SJSA1 (cell line): ENCODE data around the gene RIPK4. TPM values are rescaled to one million over a fixed set of nuclear protein-coding genes. Genes with fewer than 3 reads are reported as not detected.

Source experiments
- DNase-seq, 2 experiments: peaks; one replicate each; pipeline ENCODE4 v3.0.0-alpha.2; 2015 to 2020; ENCODE audit warnings: low spot score in 2 of 2, low read depth in 1 of 2
- H3K27ac ChIP-seq: fragments of 250-450 bp; sonication (Bioruptor Pico); 2 replicates; pipeline ENCODE4 v1.5.1; 2020; ENCODE audit warnings: mild to moderate bottlenecking, moderate library complexity
- H3K27me3 ChIP-seq: fragments of 250-450 bp; sonication (Bioruptor Pico); replicated peaks from 2 replicates; pipeline ENCODE4 v1.5.1; 2020; ENCODE audit warnings: mild to moderate bottlenecking, moderate library complexity
- H3K36me3 ChIP-seq: fragments of 250-450 bp; sonication (Bioruptor Pico); 2 replicates; pipeline ENCODE4 v1.5.1; 2020; ENCODE audit warnings: mild to moderate bottlenecking
- H3K4me1 ChIP-seq: fragments of 250-450 bp; sonication (Bioruptor Pico); replicated peaks from 2 replicates; pipeline ENCODE4 v1.6.1; 2021; ENCODE audit warnings: mild to moderate bottlenecking
- H3K4me3 ChIP-seq: fragments of 250-450 bp; sonication (Bioruptor Pico); 2 replicates; pipeline ENCODE4 v1.5.1; 2020; ENCODE audit warnings: mild to moderate bottlenecking
- H3K9me3 ChIP-seq: fragments of 250-450 bp; sonication (Bioruptor Pico); replicated peaks from 2 replicates; pipeline ENCODE4 v1.5.1; 2020; ENCODE audit warnings: mild to moderate bottlenecking
- total RNA-seq: library from RNA; depleted of rRNA; stranded (reverse); fragments of >200 nt; shearing (Covaris generic); gene quantifications from 2 replicates; pipeline ENCODE4 v1.2.3, GENCODE V29; 2014; rRNA removed

RIPK4 gene
- 0.47 and 1.7 TPM in 2 replicates for total RNA-seq

DNA sequence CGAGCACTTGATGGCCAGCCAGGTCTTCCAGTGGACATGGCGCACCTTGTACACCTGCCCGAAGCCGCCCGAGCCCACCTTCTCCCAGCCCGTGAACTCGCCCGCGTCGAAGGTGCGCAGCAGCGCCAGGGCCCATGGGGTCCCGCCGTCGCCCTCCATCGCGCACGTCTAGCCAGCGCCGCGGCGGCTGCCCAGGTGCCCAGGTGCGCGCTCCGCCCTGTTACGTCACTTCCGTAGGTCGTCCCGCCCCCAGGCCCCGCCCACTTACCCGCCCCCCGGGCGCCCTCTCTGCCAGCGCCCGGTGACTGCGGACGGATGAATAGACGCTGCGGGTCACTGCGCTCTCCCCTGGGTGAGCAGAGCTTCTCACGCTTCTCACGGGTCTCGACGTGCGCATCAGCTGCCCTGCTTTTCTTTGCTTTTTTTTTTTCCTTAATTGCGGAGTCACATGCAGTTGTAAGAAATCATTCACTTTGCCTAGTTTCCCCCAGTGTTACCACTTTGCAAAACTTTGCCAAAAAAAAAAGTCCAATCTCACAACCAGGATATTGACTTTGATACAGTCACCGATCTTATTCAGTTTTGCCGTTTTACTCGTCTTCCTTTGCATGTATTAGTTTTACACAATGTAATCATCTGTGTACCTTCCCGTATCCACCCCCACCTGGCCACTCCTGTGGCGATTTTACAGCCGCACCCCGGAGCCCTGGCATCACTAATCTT, at the start of gene RIPK4:
RIPK4 (minus strand) TSS at position 170 of the 723 bp plus-strand sequence; CDS start at position 159, 11 bp downstream.
- H3K9me3 ChIP-seq, result no peaks in the 10 kb centered on the region
- no peaks in the 10 kb centered on the region for H3K36me3 ChIP-seq
- DNase-seq, result no peak
- peaks cover 15% of the 10 kb centered on the region for H3K4me1 ChIP-seq
- no peak within 1 kb of the TSS; the same call in 1 of the 2 replicates for H3K27ac ChIP-seq
- H3K27me3 ChIP-seq, result no peaks in the 10 kb centered on the region
- peak within 1 kb of the TSS; percentile 39 for H3K4me3 ChIP-seq

- no peak overlapping the region for H3K4me3 ChIP-seq
- H3K27ac ChIP-seq, result no peak overlapping the region
- H3K36me3 ChIP-seq, result peaks cover 7% of the 10 kb centered on the region
- H3K4me1 ChIP-seq, result peaks cover 7% of the 10 kb centered on the region
- no peaks in the 10 kb centered on the region for H3K27me3 ChIP-seq
- no peaks in the 10 kb centered on the region for H3K9me3 ChIP-seq
- DNase-seq, result no peak
These were observed 49.1 kb upstream of the RIPK4 start for GRCh38 chr21:41815652-41816582.

GRCh38 chr21:41813226-41813625, 46.4 kb upstream of the RIPK4 start:
- Histone ChIP-seq H3K27me3 (no peaks in the 10 kb centered on the region), H3K27ac (no peak overlapping the region), H3K4me3 (no peak overlapping the region), H3K9me3 (no peaks in the 10 kb centered on the region), H3K36me3 (peaks cover 9% of the 10 kb centered on the region), H3K4me1 (peaks cover 7% of the 10 kb centered on the region)
- DNase-seq, result no peak

- Histone ChIP-seq H3K27ac (no peak overlapping the region), H3K27me3 (no peaks in the 10 kb centered on the region), H3K4me1 (peaks cover 7% of the 10 kb centered on the region), H3K9me3 (no peaks in the 10 kb centered on the region), H3K36me3 (peaks cover 9% of the 10 kb centered on the region), H3K4me3 (no peak overlapping the region)
- DNase-seq, result no peak
These were observed 45.8 kb upstream of the RIPK4 start for GRCh38 chr21:41812679-41813078.

DNA sequence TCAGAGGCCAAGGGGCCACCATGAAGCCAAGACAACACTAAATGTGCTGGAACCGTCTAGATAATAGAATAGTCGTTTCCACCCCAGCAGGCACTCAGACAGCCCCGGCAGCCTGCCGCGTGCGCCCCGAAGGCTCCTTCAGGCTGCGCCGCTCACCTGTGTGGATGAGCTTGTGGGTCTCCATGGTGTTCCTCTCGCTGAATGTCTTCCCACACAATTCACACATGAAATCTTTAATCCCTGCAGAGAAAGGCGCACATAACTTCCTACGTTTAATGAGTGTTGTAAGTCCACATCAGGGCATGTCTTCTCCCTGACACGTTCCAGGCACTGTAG, 43.7 kb upstream of the RIPK4 start:
- no peak overlapping the region for H3K4me3 ChIP-seq
- H3K27me3 ChIP-seq, result no peaks in the 10 kb centered on the region
- H3K36me3 ChIP-seq, result peaks cover 6% of the 10 kb centered on the region
- H3K4me1 ChIP-seq, result no peaks in the 10 kb centered on the region
- H3K9me3 ChIP-seq, result no peaks in the 10 kb centered on the region
- H3K27ac ChIP-seq, result no peak overlapping the region
- no peak for DNase-seq

DNA sequence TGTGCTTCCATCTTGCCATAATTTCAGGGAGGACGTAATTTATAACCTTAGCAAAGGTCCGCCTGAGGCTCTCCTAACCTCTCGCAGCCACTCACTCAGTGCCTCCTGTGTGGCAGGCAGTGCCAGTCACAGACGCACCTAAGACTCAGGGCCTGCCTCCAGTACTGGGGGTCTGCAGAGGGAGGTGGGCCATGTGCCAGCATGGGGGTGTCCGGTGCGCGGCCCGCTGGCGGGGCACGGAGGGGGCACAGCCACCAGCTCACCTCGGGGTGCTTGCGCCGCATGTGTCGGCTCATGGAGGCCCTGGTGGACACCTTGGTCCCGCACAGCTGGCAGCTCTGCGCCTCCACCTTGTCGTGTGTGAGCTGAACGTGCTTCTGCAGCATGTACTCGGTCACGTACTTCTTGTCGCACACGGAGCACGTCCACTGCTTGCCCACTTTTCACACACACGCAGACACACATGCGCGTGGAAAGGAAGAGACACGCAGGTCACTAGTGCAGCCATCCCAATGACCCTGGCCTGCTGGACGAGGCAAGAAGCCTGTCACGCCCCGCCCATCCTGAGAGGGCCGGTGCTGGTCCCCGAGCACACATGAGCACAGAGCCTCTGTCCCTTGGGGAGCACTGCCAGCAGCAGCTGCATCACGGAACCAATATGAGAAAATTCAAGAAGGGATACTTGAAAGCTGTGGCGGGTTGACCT, 43.2 kb upstream of the RIPK4 start:
- Histone ChIP-seq H3K27me3 (no peaks in the 10 kb centered on the region), H3K9me3 (no peaks in the 10 kb centered on the region), H3K36me3 (0 out of 2 replicates have a peak, but pooled peaks cover 3% of the 10 kb centered on the region), H3K27ac (no peak overlapping the region), H3K4me1 (no peaks in the 10 kb centered on the region), H3K4me3 (no peak overlapping the region)
- DNase-seq, result no peak

DNA sequence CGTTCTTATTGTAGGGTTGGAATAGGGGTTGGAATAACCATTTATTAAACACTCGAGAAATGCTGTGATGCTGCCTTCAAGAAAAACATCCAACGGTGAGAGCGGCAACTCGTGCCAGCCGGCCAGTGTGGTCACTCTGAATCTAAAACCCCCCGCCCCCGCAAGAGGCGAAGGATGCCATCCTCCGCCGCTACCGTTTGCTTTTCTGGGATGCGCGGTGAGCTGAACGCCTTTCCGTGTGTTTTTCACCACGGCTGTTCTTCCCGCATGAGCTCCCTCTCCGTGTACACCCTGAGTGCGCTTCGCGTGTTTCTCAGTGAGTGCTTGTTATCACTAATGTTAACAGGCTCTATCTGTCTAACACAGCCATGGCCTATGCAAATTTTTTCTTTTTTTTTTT, 42.0 kb upstream of the RIPK4 start:
- DNase-seq, result no peak
- H3K27me3 ChIP-seq, result no peaks in the 10 kb centered on the region
- H3K27ac ChIP-seq, result no peak overlapping the region
- H3K9me3 ChIP-seq, result no peaks in the 10 kb centered on the region
- no peaks in the 10 kb centered on the region for H3K4me1 ChIP-seq
- 0 out of 2 replicates have a peak, but pooled peaks cover 3% of the 10 kb centered on the region for H3K36me3 ChIP-seq
- no peak overlapping the region for H3K4me3 ChIP-seq

DNA sequence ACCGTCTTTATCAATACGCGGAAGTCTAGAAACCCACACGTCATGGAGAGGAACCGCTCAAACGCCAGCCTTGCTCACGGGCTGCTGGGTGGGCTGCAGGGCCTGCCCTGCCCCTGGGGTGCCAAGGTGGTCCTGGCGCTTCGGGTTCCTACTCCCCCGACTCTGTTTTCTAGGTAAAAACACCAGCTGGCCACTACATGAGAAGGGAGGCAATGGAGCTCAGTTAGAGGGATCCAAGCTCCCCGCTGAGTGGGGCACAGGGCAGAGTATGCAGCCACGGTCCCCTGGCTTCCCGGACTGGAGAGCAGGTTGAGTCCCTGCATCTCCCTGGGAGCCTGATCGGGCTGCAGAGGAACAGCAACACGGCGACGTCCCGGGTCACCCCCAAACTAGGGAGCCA, 41.2 kb upstream of the RIPK4 start:
- Histone ChIP-seq H3K4me1 (no peaks in the 10 kb centered on the region), H3K36me3 (0 out of 2 replicates have a peak, but pooled peaks cover 3% of the 10 kb centered on the region), H3K27me3 (no peaks in the 10 kb centered on the region), H3K27ac (no peak overlapping the region), H3K4me3 (no peak overlapping the region), H3K9me3 (no peaks in the 10 kb centered on the region)
- DNase-seq, result no peak

DNA sequence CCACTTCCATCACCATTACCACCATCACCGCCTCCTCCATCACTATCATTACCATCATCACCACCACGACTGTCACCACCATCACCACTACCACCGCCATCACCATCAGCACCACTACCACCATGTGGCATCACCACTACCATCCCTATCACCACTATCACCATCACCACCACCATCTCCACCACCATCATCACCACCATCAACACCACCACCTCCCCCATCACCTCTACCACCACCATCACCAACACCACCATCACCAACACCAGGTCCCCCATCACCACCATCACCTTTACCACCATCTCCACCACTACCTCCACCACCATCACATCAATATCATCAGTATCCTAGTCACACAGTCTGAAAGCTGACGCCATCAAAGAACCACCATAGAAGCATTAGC, 39.9 kb upstream of the RIPK4 start:
- H3K4me3 ChIP-seq, result no peak overlapping the region
- no peaks in the 10 kb centered on the region for H3K4me1 ChIP-seq
- H3K27ac ChIP-seq, result no peak overlapping the region
- H3K36me3 ChIP-seq, result peaks cover 3% of the 10 kb centered on the region; the same call in 1 of the 2 replicates
- DNase-seq, result no peak
- no peaks in the 10 kb centered on the region for H3K27me3 ChIP-seq
- no peaks in the 10 kb centered on the region for H3K9me3 ChIP-seq

DNA sequence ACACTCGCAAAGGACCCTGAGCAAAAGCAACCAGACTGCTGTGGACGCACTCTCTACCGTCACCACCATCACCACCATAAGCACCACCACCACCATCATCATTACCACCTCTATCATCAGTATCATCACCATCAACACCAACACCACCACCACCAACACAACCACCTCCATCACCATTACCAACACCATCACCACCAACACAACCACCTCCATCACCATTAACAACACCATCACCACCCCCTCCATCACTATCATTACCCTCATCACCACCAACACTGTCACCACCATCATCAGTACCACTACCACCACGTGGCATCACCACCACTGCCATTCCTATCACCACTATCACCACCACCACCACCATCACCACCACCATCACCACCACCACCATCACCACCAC, 38.8 kb upstream of the RIPK4 start:
- Histone ChIP-seq H3K27ac (no peak overlapping the region), H3K4me1 (no peaks in the 10 kb centered on the region), H3K36me3 (peaks cover 12% of the 10 kb centered on the region; the same call in 1 of the 2 replicates), H3K9me3 (no peaks in the 10 kb centered on the region), H3K4me3 (no peak overlapping the region), H3K27me3 (no peaks in the 10 kb centered on the region)
- no peak for DNase-seq

DNA sequence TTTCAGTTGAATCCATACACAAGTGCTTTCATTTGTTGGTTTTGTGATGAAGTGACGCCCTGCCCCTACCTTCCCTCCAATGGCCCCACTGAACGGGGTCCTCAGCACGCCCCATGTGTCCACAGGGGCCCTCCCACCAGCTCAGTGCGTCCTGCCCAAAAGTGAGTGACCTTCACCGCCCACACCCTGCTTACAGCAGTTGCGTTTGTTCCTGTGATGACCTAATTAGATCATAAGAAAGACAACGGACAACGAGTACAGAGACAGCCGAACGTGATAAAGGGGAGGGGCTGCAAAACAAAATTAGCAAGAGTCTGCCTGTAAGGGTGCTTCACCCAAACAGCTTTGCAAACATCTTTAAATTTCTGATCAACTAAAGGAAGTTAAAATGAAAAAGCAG, 38.2 kb upstream of the RIPK4 start:
- Histone ChIP-seq H3K27ac (no peak overlapping the region), H3K4me1 (no peaks in the 10 kb centered on the region), H3K27me3 (no peaks in the 10 kb centered on the region), H3K9me3 (no peaks in the 10 kb centered on the region), H3K36me3 (peaks cover 13% of the 10 kb centered on the region; the same call in 1 of the 2 replicates), H3K4me3 (no peak overlapping the region)
- DNase-seq, result no peak

GRCh38 chr21:41804381-41804780, 37.5 kb upstream of the RIPK4 start:
- Histone ChIP-seq H3K9me3 (no peaks in the 10 kb centered on the region), H3K27me3 (no peaks in the 10 kb centered on the region), H3K36me3 (peaks cover 11% of the 10 kb centered on the region; the same call in 1 of the 2 replicates), H3K27ac (no peak overlapping the region), H3K4me3 (no peak overlapping the region), H3K4me1 (no peaks in the 10 kb centered on the region)
- DNase-seq, result no peak

DNA sequence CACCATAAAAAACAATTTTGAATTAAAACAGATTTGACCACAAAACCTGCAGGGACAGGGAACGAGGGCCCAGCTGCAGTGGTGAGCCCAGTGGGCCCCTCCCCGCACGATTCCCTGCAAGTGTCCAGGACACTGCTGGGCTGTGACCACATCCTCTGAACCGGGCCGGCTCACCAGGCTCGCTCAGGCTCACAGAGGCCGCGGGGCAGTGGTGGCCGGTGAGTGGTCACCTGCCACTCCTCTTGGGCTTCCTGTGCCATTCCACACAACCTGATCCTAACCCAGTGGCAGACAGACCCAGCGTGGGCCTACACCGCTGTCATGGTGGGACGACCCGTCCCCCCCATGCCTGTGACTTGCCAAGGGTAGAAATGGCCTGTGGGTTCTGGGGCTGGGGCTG, 36.5 kb upstream of the RIPK4 start:
- DNase-seq, result no peak
- no peaks in the 10 kb centered on the region for H3K4me1 ChIP-seq
- H3K27me3 ChIP-seq, result no peaks in the 10 kb centered on the region
- H3K4me3 ChIP-seq, result no peak overlapping the region
- H3K27ac ChIP-seq, result no peak overlapping the region
- H3K36me3 ChIP-seq, result peaks cover 11% of the 10 kb centered on the region; the same call in 1 of the 2 replicates
- no peaks in the 10 kb centered on the region for H3K9me3 ChIP-seq
